ENCODE data around the gene NXPH3. TPM values are rescaled to one million over a fixed set of nuclear protein-coding genes. Genes with fewer than 3 reads are reported as not detected.

The NXPH3 gene
- total and polyA plus RNA-seq, 2 donors = 0.52 to 2.3 TPM

DNA sequence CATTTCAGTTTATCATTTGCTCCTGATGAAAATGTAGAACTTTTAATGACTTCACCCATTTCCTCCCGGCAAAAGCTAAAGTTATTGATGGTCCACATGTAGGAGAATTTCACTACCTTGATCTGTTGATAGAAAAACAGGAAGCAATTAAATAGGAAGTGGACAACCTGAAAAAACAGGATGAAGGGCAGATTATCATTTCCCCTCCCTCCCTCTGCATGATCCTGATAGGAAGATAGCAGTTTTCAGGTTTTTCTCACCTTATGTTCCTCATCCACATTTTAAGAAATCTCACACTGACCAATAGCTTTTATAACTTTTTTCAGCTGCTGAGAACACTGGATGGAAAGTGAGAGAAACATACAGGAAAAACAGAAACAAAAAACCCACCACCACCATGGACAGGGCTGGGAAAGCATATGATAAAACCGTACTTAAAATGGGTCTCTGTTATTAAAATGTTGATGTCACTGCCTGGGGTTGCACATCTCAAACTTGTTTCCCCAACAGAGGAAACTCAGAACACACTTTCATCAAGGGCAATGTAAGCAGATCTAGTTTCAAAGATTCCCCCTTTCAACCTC is 46.4 kb downstream of the NXPH3 start:
- H3K36me3 ChIP-seq (ENCODE audit: control insufficient read depth in 2 of 2, insufficient read depth in 2 of 2, low read length in 1 of 2) = peaks cover 41 to 60% of the 10 kb centered on the region in 2 donors
- 83% methylated on average over 2 of the region's 2 CpGs for WGBS
- no peak overlapping the region for H3K27ac ChIP-seq (ENCODE audit: low read depth in 1 of 2, low read length in 1 of 2)
- no peaks in the 10 kb centered on the region for H3K4me1 ChIP-seq (ENCODE audit: control insufficient read depth in 2 of 2, insufficient read depth in 2 of 2, low read length in 2 of 2)
- no peak for DNase-seq (ENCODE audit: low read depth in 6 of 9, low spot score in 9 of 9)
- no peak overlapping the region for H3K4me3 ChIP-seq (ENCODE audit: low read length in 2 of 2)
- H3K27me3 ChIP-seq (ENCODE audit: control insufficient read depth in 2 of 2, insufficient read depth in 1 of 2, low read length in 1 of 2) = no peaks in the 10 kb centered on the region
- H3K9me3 ChIP-seq (ENCODE audit: control insufficient read depth in 2 of 2, insufficient read depth in 1 of 2, low read length in 1 of 2) = no peaks in the 10 kb centered on the region

DNA sequence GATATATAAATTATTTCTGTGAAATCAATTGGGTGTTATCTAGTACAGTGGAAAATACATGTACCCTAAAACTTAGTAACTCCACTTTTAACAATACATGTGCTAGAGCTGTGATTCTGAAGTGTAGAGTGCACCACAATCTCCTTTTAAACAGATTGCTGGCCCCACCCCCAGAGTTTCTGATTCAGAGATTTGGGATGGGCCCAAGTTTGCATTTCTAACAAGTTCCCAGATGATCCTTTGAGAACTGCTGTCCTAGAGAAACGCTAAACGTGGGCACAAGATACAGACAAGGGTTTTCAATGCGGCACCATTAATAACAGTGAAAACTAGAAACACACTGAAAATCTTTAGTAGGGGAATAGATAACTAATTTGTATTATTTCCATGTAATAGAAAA is 49.2 kb downstream of the NXPH3 start:
- Histone ChIP-seq H3K9me3 (ENCODE audit: control insufficient read depth in 2 of 2, insufficient read depth in 1 of 2, low read length in 1 of 2) (no peaks in the 10 kb centered on the region), H3K4me3 (ENCODE audit: low read length in 2 of 2) (no peak overlapping the region), H3K4me1 (ENCODE audit: control insufficient read depth in 2 of 2, insufficient read depth in 2 of 2, low read length in 2 of 2) (no peaks in the 10 kb centered on the region), H3K27me3 (ENCODE audit: control insufficient read depth in 2 of 2, insufficient read depth in 1 of 2, low read length in 1 of 2) (no peaks in the 10 kb centered on the region), H3K27ac (ENCODE audit: low read depth in 1 of 2, low read length in 1 of 2) (no peak overlapping the region), H3K36me3 (ENCODE audit: control insufficient read depth in 2 of 2, insufficient read depth in 2 of 2, low read length in 1 of 2) (peaks cover 18 to 35% of the 10 kb centered on the region in 2 donors)
- 98% methylated on average over 3 of the region's 3 CpGs for WGBS
- DNase-seq (ENCODE audit: low read depth in 6 of 9, low spot score in 9 of 9) = no peak

GRCh38 chr17:49629447-49629846 is 53.8 kb downstream of the NXPH3 start:
- Histone ChIP-seq H3K27ac (ENCODE audit: low read depth in 1 of 2, low read length in 1 of 2) (no peak overlapping the region), H3K4me3 (ENCODE audit: low read length in 2 of 2) (no peak overlapping the region), H3K27me3 (ENCODE audit: control insufficient read depth in 2 of 2, insufficient read depth in 1 of 2, low read length in 1 of 2) (no peaks in the 10 kb centered on the region), H3K4me1 (ENCODE audit: control insufficient read depth in 2 of 2, insufficient read depth in 2 of 2, low read length in 2 of 2) (no peaks in the 10 kb centered on the region), H3K9me3 (ENCODE audit: control insufficient read depth in 2 of 2, insufficient read depth in 1 of 2, low read length in 1 of 2) (no peaks in the 10 kb centered on the region), H3K36me3 (ENCODE audit: control insufficient read depth in 2 of 2, insufficient read depth in 2 of 2, low read length in 1 of 2) (peaks cover 0 to 13% of the 10 kb centered on the region in 2 donors)
- no peak for DNase-seq (ENCODE audit: low read depth in 6 of 9, low spot score in 9 of 9)

DNA sequence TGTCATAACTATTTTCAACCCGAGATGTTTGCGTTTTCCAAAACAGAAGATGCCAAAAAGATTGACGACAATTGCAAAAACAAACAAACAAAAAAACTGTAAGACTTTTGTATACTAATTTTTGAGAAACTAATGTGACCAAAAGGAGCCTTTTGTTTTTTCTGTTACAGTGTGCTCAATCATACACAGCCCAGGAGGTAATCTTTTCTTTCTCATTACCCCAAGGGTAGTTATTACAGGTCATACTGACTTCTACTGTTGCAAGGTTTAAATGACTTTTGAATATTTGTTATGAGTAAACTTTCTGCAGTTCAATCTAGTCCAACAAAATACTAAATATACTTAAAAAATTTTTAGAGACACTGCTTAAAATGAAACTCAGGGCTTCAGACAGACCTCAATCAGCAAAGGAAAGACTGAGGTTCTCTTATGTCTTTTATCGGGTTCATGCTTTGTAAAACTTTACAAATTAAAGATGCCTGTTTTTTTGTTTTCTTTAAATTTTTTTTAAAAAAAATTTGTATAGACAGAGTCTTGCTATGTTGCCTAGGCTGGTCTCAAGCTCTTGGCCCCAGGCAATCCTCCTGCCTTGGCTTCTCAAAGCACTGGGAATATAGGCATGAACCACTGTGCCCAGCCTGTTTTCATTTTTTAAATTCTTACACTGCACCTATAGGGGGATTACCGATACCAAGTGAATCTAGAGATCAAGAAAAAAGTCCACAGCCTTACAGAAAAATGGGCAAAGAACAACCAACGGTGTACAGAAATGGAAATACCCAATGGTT is 54.6 kb downstream of the NXPH3 start:
- no peak overlapping the region for H3K4me3 ChIP-seq (ENCODE audit: low read length in 2 of 2)
- 95% methylated on average over 6 of the region's 6 CpGs for WGBS
- no peak overlapping the region for H3K27ac ChIP-seq (ENCODE audit: low read depth in 1 of 2, low read length in 1 of 2)
- H3K9me3 ChIP-seq (ENCODE audit: control insufficient read depth in 2 of 2, insufficient read depth in 1 of 2, low read length in 1 of 2) = no peaks in the 10 kb centered on the region
- peaks cover 0 to 12% of the 10 kb centered on the region in 2 donors for H3K36me3 ChIP-seq (ENCODE audit: control insufficient read depth in 2 of 2, insufficient read depth in 2 of 2, low read length in 1 of 2)
- no peaks in the 10 kb centered on the region for H3K27me3 ChIP-seq (ENCODE audit: control insufficient read depth in 2 of 2, insufficient read depth in 1 of 2, low read length in 1 of 2)
- DNase-seq (ENCODE audit: low read depth in 6 of 9, low spot score in 9 of 9) = no peak
- no peaks in the 10 kb centered on the region for H3K4me1 ChIP-seq (ENCODE audit: control insufficient read depth in 2 of 2, insufficient read depth in 2 of 2, low read length in 2 of 2)

- 98% methylated on average over 1 of the region's 1 CpG for WGBS
- peaks cover 0 to 15% of the 10 kb centered on the region in 2 donors for H3K36me3 ChIP-seq (ENCODE audit: control insufficient read depth in 2 of 2, insufficient read depth in 2 of 2, low read length in 1 of 2)
- H3K4me3 ChIP-seq (ENCODE audit: low read length in 2 of 2) = no peak overlapping the region
- H3K4me1 ChIP-seq (ENCODE audit: control insufficient read depth in 2 of 2, insufficient read depth in 2 of 2, low read length in 2 of 2) = no peaks in the 10 kb centered on the region
- no peaks in the 10 kb centered on the region for H3K9me3 ChIP-seq (ENCODE audit: control insufficient read depth in 2 of 2, insufficient read depth in 1 of 2, low read length in 1 of 2)
- no peaks in the 10 kb centered on the region for H3K27me3 ChIP-seq (ENCODE audit: control insufficient read depth in 2 of 2, insufficient read depth in 1 of 2, low read length in 1 of 2)
- DNase-seq (ENCODE audit: low read depth in 6 of 9, low spot score in 9 of 9) = no peak
- no peak overlapping the region for H3K27ac ChIP-seq (ENCODE audit: low read depth in 1 of 2, low read length in 1 of 2)
These were observed 55.8 kb downstream of the NXPH3 start for GRCh38 chr17:49631496-49631895.

Other genes starting within 250 kb of the NXPH3 start
- gene ZNF652, start 213.6 kb upstream of the NXPH3 start, total RNA-seq = 17.8 TPM
- gene ZNF652, start 213.6 kb upstream of the NXPH3 start, polyA plus RNA-seq = 32.0 TPM
- 98.4 TPM for gene PHB1, start 161.0 kb upstream of the NXPH3 start, total RNA-seq
- 59.9 TPM for gene PHB1, start 161.0 kb upstream of the NXPH3 start, polyA plus RNA-seq
- 1.9 TPM for gene NGFR, start 80.6 kb upstream of the NXPH3 start, total RNA-seq
- 5.0 TPM for gene NGFR, start 80.6 kb upstream of the NXPH3 start, polyA plus RNA-seq
- gene SPOP, start 102.2 kb downstream of the NXPH3 start, total RNA-seq = 64.3 TPM
- gene SPOP, start 102.2 kb downstream of the NXPH3 start, polyA plus RNA-seq = 54.7 TPM
- gene SLC35B1, start 132.1 kb downstream of the NXPH3 start, total RNA-seq = 33.3 TPM
- gene SLC35B1, start 132.1 kb downstream of the NXPH3 start, polyA plus RNA-seq = 50.0 TPM
- 10.3 TPM for gene FAM117A, start 188.3 kb downstream of the NXPH3 start, total RNA-seq
- gene FAM117A, start 188.3 kb downstream of the NXPH3 start, polyA plus RNA-seq = 13.6 TPM
- 28.9 TPM for gene KAT7, start 212.8 kb downstream of the NXPH3 start, total RNA-seq
- 14.2 TPM for gene KAT7, start 212.8 kb downstream of the NXPH3 start, polyA plus RNA-seq

Measured in thymus (tissue), 11 donors.